ENCODE measurements around the gene PDZK1.
"Not testable (repeated sequence)": the region's sequence is repeated elsewhere in the genome, so short reads cannot be mapped to it uniquely, and the experiment has no call there.

Gene PDZK1

DNA sequence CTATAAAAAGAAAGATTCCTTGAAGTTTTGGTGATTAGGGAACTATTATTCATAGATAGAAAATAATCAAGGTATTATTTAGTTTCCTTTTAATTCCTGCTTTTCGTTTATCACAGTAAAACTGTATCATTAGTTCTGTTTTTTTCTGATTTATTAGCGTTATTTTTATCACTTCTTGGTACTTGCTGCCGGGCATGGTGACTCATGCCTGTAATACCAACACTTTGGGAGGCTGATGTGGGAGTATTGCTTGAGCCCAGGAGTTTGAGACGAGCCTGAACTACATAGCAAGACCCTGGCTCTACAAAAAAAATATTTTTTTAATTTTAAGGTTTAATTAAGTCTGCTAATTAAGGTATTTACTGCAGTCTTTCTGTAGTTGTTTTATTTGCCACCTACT lies 42.2 kb downstream of the PDZK1 start:
- ATAC-seq: not testable (repeated sequence)

DNA sequence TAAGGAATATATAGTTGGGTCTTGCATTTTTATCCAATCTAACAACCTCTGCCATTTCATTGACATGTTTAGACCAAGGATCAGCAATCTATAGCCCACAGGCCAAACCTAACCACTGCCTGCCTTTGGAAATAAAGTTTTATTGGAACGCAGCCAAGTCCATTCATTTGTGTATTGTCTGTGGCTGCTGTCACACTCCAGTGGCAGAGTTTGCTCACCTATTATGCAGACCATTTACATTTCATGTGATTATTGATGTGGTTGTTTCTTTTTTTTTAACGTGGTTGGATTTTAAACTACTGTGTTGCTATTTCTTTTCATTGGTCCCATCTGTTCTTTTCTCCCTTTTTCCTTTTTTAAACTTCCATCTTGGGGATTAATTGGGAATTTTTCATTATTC lies 44.7 kb downstream of the PDZK1 start:
- ATAC-seq: not testable (repeated sequence)

- ATAC-seq: not testable (repeated sequence)
These were observed 50.8 kb downstream of the PDZK1 start for GRCh38 chr1:145656245-145656943.

DNA sequence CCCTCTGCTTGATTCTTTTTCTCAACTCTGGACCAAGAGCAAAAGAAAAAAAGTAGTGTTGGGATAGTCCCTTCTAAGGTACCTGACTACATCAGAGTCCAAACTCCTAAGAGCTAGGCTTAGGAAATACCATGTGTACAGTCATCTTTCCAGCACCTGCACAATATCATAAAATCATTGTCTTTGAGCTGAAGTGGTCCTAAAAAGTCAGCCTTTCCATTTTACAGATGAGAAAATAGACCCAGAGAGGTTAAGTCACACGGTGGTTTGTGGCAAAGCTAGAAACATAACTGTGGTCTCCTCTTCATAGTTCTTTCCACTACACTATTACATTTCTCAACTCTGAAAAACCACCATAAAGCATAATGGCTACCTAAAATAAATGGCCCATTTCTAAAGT lies 63.2 kb downstream of the PDZK1 start:
- not testable (repeated sequence) for ATAC-seq

DNA sequence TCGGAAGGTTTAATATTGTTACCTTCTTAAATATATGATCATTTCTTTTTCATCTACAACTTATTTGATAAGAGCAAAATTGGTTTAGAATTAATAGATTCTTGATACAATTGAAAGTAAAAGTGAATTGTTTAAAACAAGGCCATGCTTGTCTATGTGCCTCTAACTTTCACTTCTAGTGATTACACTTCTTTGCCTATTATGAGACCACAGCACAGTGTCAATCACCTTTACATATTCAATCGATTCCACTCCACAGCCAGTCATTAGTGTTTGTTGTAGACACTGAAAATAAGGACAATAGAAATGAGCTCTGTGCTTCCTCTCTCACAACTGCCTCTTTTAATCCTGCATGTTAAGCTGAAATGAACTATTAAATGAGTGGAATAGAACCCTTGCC lies 65.3 kb downstream of the PDZK1 start:
- ATAC-seq: not testable (repeated sequence)

GRCh38 chr1:145636237-145636636 lies 70.9 kb downstream of the PDZK1 start:
- not testable (repeated sequence) for ATAC-seq

DNA sequence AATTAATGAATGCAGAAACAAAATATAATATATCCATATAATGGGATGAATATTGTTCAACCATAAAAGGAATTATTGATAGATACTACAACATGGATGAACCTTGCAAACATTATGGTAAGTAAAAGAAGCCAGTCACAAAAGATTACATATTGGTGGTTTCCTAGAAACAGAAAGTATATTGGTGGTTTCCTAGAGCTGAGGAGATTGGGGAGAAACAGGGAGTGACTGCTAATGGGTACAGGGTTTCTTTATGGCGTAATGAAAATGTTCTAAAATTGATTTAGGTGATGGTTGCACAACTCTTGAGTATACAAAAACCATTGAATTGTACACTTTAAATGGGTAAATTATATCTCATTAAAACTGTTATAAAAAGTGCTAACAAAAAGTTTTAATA lies 85.0 kb downstream of the PDZK1 start:
- ATAC-seq: not testable (repeated sequence)
